Skin of body (tissue), 2 donors: ENCODE results near the gene CANX. TPM values are rescaled to one million over a fixed set of nuclear protein-coding genes. Genes with fewer than 3 reads are reported as not detected.
A peak's percentile ranks its signal among the peaks of the same experiment; 100 is the strongest.
"Not testable (repeated sequence)": the region's sequence is repeated elsewhere in the genome, so short reads cannot be mapped to it uniquely, and the experiment has no call there.

Source experiments
- DNase-seq: peaks from one replicate; lab custom pipeline; 2025; lab: John Stamatoyannopoulos, UW
- total RNA-seq: library from RNA; depleted of rRNA; stranded (reverse); fragments of >200 nt; gene quantifications from one replicate; pipeline ENCODE4 v1.2.3, GENCODE V29; 2014

The CANX gene, protein sequence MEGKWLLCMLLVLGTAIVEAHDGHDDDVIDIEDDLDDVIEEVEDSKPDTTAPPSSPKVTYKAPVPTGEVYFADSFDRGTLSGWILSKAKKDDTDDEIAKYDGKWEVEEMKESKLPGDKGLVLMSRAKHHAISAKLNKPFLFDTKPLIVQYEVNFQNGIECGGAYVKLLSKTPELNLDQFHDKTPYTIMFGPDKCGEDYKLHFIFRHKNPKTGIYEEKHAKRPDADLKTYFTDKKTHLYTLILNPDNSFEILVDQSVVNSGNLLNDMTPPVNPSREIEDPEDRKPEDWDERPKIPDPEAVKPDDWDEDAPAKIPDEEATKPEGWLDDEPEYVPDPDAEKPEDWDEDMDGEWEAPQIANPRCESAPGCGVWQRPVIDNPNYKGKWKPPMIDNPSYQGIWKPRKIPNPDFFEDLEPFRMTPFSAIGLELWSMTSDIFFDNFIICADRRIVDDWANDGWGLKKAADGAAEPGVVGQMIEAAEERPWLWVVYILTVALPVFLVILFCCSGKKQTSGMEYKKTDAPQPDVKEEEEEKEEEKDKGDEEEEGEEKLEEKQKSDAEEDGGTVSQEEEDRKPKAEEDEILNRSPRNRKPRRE
- total RNA-seq, result 263 TPM

DNA sequence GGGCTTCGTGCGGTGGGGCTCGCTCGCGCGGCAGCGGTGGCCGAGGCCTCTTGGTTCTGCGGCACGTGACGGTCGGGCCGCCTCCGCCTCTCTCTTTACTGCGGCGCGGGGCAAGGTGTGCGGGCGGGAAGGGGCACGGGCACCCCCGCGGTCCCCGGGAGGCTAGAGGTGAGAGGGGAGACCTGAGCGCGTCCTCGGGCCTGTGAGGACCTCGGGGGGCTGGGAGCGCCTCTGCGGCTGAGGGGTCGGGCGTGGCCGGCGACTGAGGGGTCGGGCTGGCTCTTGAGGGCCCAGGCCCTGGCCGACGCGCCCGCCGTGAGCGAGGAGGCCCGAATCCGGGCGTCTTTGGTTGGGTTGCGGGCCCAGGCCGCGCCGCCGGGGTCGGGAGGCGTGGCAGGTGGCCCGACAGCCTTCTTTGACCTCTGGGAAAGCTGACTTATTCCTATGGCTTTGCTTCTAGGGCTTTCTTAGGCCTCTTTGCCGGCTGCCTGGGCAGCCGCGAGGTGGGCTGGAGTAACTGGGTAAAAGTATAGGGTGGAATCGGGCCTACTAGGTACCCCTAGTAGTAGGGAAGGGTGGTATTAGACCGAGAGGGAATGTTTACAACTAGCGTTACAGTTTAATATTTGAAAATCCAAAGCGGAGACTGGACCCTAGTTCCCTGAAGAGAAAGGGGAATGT, at the start of gene CANX:
Gene CANX, plus strand, starts transcription at position 33 of the 681 bp plus-strand sequence. CDS start 6,715 bp downstream, outside the sequence.
- DNase-seq, result no peak

DNA sequence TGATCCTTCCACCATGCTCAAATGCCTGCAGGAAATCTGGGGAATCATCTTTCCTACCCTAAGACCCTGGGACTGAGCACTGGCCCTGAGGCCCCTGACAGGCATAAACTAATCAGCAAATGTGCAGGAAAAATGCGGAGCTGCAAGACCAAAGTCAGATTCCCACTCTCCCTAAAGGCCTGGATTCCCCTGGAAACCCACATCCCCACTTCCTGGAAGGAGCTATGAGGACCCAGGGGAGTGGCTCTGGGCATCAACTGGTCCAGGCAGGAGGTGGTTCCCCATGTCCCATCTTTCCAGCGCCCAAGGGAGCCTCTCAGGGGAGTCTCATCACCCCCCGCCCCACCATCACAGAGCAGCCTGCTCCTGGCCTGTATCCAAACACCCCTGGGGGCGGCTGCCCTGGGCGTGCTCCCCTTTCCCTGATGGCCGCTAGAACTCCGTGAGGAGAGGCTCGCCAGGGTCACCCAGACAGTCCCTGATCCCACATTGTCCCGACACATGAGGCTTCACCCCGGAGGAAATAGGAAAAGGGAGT, 49.5 kb upstream of the CANX start:
- not testable (repeated sequence) for DNase-seq

DNA sequence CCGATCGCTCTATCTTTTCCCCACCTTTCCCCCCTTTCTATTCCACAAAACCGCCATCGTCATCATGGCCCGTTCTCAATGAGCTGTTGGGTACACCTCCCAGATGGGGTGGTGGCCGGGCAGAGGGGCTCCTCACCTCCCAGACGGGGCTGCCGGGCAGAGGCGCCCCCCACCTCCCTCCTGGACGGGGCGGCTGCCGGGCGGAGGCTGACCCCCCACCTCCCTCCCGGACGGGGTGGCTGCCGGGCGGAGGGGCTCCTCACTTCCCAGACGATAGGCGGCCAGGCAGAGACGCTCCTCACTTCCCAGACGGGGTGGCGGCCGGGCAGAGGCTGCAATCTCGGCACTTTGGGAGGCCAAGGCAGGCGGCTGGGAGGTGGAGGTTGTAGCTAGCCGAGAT, 48.5 kb upstream of the CANX start:
- not testable (repeated sequence) for DNase-seq

DNA sequence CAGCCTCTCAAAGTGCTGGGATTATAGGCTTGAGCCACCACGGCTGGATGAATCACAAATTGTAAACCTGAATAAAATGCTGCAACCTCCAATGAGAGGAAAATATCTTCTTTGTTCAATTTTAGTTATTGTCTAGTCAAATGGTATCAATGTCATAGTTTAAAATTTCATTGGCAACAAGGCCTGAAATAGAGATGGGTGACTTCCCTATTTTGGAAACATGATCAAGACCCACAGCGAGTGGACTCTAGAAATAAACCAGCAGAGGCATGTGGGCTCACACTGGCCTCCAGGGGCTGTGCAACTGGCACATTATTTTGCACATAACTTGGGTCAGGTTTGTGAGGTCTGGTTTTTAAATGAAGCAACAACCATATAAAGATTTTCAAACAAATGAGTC, 45.6 kb upstream of the CANX start:
- DNase-seq, result not testable (repeated sequence)

DNA sequence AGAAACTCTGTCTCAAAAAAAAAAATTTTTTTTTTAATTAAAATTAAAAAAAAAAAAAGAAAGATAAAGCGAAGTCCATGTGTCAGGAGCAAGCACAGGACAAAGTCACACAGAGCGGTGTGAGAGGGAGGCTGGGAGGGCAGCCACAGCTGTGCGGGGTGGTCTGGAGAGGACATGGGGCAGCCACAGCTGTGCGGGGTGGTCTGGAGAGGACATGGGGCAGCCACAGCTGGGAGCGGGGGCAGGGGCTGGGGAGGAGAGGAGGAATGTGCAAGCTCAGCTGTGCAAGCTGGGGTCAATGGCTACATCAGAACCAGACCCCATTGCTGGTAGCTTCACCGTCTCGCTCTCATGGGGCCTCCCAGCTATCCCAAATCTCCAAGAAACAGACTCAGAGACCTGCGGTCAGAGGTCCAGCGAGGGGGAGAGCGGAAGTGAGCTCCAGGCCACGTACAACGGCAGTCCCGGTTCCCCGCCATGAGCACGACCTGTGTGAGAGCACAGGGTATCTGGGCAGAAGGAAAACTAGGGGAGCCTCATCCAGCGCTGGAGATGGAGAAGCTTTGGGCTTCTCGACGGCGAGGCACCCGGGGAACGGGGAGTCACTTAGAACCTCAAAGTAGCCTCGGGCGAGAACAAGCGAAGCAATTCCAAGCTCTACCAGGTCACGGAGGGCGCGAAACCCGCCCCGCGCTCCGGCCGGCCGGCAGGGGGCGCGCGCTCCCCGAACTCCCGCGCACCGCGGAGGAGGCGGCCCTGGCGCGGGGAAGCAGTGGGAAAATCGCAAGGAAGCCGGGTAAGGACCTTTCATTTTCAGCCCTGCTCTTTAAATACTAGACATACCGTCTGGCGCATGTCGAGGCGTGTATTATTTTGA, 41.2 kb upstream of the CANX start:
- DNase-seq, result not testable (repeated sequence)

DNA sequence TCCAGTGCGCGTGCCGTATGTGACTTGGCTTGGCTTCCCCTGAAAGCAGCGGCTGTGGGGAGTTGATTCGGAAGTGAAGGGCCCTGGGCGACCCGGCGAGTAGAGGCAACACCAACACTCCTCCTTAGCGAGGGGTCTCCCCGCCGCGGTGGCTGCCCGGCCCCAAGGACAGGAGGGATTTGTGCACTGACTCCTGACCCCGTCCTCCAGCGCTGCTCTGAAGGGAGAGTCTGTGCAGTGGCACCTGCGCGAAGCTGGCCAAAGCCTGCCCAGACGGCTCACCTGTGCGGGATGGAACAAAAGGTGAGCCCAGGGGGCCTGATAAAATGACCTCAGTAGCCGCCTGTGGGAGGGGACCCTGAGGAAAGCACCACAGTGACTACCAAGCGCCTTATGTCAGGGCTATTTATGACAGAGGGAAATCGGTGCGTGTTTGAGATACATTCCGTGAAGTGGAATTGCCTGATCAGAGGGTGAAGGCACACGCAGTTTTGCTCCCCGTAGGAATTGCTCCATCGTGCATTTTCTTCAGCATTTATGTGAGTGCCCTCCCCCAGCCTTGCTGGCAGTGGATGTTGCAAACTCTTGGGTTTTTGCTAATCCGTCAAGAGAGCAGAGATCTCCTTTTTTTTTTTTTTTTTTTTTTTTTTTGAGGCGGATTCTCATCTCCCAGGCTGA, 40.4 kb upstream of the CANX start:
- DNase-seq, result not testable (repeated sequence)

DNA sequence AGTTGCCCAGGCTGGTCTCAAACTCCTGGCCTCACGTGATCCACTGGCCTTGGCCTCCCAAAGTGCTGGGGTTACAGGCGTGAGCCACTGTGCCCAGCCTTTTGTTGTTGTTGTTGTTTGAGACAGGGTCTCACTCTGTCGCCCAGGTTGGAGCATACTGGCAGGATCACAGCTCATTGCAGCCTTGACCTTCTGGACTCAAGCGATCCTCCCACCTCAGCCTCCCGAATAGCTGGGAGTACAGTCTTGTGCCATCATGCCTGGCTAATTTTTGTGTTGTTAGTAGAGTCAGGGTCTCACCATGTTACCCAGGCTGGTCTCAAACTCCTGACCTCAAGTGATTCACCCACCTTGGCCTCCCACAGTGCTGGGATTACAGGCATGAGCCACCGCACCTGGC, 37.1 kb upstream of the CANX start:
- DNase-seq, result not testable (repeated sequence)

DNA sequence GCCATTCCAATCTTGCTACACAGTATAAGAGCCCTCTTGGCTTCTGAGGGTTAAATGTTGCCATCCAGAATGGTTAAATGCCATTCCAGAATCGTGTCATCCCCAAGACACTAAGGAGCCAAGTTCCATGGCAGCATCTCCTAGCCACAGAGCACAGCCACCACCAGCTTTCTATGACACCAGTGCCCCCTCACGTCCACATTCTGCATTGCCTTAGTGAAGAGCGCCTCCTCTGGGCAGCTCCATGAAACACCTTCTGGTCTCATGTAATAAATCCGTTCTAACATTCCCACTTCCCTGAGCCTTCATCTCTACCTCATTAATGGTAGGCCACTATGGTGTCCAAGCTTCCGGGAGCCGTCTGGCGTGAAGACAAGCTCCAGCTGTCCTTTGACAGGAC, 30.4 kb upstream of the CANX start:
- DNase-seq, result no peak

DNA sequence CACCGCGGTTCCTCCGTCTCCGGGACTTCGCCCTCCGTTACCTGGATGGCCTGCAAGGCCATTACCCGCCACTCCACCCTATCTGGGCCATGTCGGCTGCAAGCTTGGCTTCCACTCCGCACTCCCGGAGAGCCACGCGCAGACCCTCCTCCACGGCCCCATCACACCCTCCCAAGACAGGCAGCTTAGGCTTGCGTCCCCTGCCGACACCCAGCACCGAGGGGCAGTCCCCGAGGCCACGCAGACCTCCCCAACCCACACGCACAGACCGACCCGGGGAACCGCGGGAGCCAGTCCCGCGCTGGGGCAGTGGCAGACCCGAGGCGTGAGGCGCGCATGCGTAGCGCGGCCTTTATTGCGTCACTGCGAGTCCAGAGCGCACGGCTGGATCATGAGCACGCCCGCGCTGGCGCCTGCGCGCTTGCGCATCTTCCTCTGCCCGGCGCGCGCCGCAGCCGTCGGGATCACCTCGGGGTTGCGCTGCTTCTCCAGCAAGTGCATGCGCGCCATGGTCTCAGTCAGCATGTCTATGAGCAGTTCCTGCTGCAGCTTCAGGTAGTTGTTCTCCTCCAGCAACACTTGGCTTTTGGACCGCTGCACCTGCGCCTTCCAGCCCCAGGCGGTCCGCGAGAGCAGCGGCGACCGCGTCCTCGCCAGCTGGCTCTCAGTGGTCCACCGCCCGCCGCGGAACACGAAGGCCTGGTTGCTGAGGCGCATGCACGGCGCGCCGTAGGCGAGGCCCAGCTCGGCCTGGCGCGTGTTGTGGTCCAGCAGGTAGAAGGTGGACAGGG, 20.3 kb upstream of the CANX start:
- DNase-seq, result peak; percentile 90

DNA sequence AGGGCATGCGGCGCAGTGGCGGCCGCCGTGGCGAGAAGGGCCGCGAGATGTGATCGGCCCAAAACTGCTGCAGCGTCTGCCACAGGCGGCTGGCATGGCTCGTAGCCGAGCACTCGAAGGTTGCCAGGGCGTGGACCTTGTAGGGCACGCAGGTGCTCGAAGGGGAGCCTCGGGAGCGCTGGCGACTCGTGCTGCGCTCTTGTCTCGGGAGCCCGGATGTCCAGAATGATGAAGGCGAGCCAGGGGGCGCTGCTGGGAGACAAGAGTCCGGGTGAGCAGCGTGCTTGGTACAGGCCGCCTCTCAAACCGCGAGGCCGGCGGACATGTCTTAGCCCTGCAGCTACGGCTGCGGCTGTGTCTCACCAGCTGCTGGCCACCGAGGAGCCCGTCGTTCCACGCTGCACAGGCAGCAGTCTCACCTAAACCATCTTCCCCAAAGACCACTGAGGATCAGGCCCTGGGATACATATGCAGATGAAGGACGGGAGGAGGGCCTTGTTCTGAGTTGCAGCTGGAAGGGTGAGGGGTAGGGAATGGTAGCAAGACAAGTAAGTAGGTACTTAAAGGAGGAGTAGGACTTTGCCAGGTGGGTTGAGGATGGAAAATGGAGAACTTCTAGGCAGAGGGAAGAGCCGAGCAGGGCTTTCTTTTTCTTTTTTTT, 19.6 kb upstream of the CANX start:
- peak; percentile 37 for DNase-seq

DNA sequence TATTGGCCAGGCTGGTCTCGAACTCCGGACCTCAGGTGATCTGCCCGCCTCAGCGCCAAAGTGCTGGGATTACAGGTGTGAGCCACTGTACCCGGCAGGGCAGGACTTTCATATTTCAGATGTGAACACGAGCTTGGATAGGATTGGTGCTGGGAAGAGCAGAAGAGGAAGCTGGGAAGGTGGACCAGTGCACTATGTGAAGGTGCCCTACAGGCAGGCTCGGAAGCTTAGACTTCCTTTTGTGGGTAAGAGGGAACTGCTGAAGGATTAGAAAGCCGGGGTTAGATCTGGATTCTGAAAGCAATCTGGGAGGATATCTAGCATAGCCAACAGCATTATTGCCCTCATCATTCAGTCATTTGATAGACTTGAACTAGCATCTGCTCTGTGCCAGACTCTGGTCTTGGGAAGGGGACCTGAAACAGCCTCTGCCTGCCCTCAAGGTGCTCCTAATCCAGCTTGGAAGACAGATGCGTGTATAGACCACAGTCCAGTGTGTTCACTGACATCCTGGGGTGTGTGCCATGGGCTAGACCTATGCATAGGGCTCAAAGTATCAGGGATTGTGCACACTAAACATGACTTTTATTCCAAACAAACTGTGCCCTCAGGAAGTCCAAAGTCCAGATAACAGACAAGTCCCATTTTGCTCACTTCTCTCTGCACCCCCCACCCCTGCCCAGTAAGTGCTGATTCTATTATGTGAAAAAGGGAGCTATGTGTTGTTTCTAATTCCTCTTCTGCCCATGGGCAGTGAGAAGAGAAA, 18.6 kb upstream of the CANX start:
- DNase-seq, result no peak

DNA sequence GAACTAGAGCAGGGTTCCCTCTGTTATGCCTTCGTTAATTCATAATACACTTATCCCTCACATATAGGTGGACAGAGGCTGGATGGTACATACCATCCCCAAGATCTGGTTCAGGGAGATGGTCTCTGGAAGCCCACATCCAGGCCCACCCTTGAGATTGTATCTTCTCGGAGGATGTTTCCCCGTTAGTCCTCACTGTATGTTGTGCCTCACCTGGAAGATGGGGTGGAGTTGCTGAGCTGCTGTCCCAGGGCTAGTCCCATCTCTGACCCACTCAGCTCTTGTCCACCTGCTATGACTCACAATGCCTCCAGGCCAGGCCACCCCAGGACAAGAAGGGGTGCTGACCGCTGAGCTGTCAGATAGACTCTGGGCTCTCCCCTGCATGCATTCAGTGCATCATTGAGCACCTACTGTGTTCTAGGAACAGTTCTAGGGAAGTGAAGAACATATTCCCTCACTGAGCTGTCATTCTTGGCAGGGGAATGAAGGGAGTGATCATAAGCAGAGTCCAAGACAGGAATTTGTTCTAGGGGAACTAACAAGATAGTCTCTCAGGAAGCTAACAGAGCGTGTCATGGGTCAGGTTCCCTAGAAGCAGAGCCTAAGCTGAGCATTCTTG, 17.9 kb upstream of the CANX start, which contains the start of gene CBY3:
Gene CBY3, minus strand, starts transcription at position 255 of the 622 bp plus-strand sequence. Its CDS starts 116 bp downstream, at position 139.
- DNase-seq, result no peak

DNA sequence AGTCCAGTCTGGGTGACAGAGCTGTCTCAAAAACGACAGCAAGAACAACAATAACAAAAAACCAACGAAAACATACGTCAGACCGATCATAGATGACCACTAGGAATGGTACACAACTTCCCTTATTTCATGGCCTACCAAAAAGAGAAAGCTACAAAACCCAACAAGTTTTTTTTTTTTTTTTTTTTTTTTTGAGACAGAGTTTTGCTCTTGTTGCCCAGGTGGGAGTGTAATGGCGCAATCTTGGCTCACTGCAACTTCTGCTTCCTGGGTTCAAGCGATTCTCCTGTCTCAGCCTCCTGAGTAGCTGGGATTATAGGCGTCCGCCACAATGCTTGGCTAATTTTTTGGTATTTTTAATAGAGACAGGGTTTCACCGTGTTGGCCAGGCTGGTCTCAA, 9.6 kb upstream of the CANX start:
- DNase-seq, result not testable (repeated sequence)

DNA sequence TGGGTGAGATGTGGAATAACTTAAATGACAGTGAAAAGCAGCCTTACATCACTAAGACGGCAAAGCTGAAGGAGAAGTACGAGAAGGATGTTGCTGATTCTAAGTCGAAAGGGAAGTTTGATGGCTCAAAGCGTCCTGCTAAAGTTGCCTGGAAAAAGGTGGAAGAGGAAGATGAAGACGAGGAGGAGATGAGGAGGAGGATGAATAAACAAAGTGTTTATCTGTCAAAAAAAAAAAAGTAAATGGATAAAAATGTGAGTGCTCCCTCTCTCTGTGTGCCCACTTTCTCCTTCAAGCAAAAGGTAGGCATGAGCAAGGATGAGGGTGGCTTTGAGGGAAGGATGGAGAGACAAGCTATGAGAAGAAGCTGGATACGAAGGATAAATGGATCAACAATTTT, 4.2 kb upstream of the CANX start:
- DNase-seq, result no peak

DNA sequence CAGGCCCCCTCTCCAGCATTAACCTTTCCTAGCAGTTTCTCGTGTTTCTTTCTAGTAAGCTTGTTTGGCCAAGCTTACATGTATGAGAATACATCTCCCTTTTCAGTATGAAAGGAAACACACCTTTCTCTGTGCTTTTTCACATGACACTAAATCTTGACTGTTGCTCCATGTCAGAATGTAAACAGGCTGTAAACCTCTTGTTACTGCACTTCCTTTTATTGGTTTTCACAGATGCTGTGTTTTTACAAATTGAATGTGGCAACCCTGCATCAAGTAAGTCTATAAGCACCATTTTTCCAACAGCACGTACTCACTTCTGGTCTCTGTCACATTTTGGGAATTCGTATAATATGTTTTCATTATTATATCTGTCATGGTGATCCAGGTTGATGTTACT, 2.2 kb upstream of the CANX start:
- DNase-seq, result no peak

DNA sequence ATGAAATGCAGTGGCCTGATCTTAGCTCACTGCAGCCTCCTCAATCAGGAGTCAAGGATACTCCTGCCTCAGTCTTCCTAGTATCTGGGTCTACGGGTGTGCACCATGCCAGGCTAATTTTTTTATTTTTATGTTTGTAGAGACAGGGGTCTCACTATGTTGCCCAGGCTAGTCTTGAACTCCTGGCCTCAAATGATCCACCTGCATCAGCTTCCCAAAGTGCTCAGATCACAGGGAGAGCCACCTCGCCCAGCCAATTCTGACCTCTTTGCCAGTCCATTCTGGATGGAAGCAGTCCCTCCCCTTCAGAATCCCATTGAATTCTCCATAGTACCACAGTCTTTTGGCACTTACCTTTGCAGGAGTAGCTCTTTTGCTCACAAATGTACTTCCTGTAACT, 1.7 kb upstream of the CANX start:
- DNase-seq, result no peak

DNA sequence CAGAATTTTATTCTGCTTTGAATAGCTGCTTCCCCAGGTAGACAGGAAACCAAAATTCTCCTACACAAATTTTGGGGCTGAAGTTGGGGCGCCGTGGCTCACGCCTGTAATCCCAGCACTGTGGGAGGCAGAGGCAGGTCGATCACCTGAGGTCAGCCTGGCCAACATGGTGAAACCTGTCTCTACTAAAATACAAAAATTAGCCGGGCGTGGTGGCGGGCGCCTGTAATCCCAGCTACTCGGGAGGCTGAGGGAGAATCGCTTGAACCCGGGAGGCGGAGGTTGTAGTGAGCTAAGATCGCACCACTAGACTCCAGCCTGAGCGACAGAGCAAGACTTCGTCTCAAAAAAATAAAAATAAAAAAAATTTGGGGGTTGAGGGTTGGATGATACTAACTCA, 1.2 kb upstream of the CANX start:
- DNase-seq, result not testable (repeated sequence)
